Putamen (tissue), 1 donor: ENCODE results near the gene GPRC5A.

Source experiments
- DNase-seq: peaks from one replicate; pipeline ENCODE4 v3.0.0-alpha.2; 2016; ENCODE audit warnings: low spot score

The GPRC5A gene

GRCh38 chr12:12909995-12910420, 18.6 kb downstream of the GPRC5A start:
- DNase-seq, result no peak

GRCh38 chr12:12912711-12913110, 21.3 kb downstream of the GPRC5A start:
- no peak for DNase-seq

- no peak for DNase-seq
Observed at GRCh38 chr12:12915656-12916055, 24.3 kb downstream of the GPRC5A start.

GRCh38 chr12:12916135-12916944, 25.0 kb downstream of the GPRC5A start:
- DNase-seq, result peak; percentile 91

- DNase-seq, result no peak
Observed at GRCh38 chr12:12917517-12917916, 26.2 kb downstream of the GPRC5A start.

- DNase-seq, result no peak
Observed at GRCh38 chr12:12918781-12919389, 27.5 kb downstream of the GPRC5A start.

GRCh38 chr12:12919666-12920435, 28.5 kb downstream of the GPRC5A start:
- DNase-seq, result no peak

GRCh38 chr12:12922191-12922616, 30.8 kb downstream of the GPRC5A start:
- DNase-seq, result no peak

GRCh38 chr12:12922978-12923377, 31.6 kb downstream of the GPRC5A start:
- no peak for DNase-seq

GRCh38 chr12:12924169-12924568, 32.8 kb downstream of the GPRC5A start:
- DNase-seq, result no peak

- DNase-seq, result no peak
Observed at GRCh38 chr12:12925388-12925787, 34.0 kb downstream of the GPRC5A start.

- no peak for DNase-seq
Observed at GRCh38 chr12:12926571-12927071, 35.3 kb downstream of the GPRC5A start.

GRCh38 chr12:12927211-12928079, 36.1 kb downstream of the GPRC5A start:
- no peak for DNase-seq

- DNase-seq, result no peak
Observed at GRCh38 chr12:12929696-12930095, 38.3 kb downstream of the GPRC5A start.

- no peak for DNase-seq
Observed at GRCh38 chr12:12930633-12931219, 39.4 kb downstream of the GPRC5A start.

- DNase-seq, result no peak
Observed at GRCh38 chr12:12933742-12934141, 42.4 kb downstream of the GPRC5A start.

GRCh38 chr12:12934556-12934955, 43.2 kb downstream of the GPRC5A start:
- DNase-seq, result no peak

- DNase-seq, result no peak
Observed at GRCh38 chr12:12936983-12937491, 45.7 kb downstream of the GPRC5A start.

- DNase-seq, result no peak
Observed at GRCh38 chr12:12938541-12938940, 47.2 kb downstream of the GPRC5A start.

- no peak for DNase-seq
Observed at GRCh38 chr12:12939888-12940287, 48.5 kb downstream of the GPRC5A start.
